ENCODE results near the gene FREM1.

The FREM1 gene

DNA sequence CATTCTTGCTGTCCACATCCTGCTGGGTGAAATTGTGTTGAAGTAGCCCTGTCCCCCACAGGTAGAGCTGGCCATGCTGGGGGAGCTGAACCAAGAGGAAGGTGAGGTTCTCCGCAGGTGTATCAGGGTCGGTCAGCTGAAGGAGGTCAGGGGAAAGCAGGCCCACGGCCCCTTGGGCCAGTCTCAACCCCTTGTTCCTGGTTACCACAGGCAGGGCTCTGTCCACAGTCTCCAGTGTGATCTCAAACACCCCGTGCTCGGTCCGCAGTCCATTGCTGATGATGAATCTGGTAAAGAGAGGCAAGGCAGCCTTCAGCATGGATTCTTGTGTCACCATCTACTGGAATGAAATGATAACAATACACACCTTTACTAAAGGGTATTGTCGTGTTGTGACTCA, 134.3 kb downstream of the FREM1 start:
- DNase-seq (ENCODE audit: extremely low spot score) = no peak
- ChIA-PET POLR2A (no interaction called here), CTCF (no interaction called here)
- no peak for TF ChIP-seq CTCF (IDR thresholded peaks at IDR 0.05; ENCODE audit: control extremely low read depth, extremely low read depth, low read depth, missing control alignments)

DNA sequence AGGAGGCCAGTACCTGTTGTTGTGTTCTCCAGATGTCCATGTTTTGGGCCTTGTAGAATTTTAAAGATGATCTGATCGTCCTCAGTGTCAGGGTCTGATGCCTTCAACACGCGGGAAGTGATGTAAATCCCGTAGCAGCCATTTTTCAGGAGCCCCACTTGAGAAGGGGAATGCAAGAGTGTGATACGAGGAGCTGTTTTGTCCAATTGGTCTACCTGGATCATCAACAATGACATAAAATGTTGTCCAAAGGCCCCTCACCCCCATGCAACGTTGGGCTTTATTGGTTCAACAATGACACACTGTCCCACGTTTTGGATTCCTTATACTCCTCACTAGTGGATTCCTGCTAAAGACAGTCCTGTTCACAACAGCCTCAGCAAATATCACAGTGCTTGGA, 139.6 kb downstream of the FREM1 start:
- no peak for TF ChIP-seq CTCF (IDR thresholded peaks at IDR 0.05; ENCODE audit: control extremely low read depth, extremely low read depth, low read depth, missing control alignments)
- DNase-seq (ENCODE audit: extremely low spot score) = no peak
- POLR2A ChIA-PET = no interaction called here
- CTCF ChIA-PET = interaction anchor here (1.2 to 4.2 kb wide), 6 partner anchors 49 to 365 kb away, joined by 3 to 65 read pairs (median 6); partner anchors contain the start of gene CER1

GRCh38 chr9:14769230-14769571, 141.0 kb downstream of the FREM1 start:
- DNase-seq (ENCODE audit: extremely low spot score) = no peak
- CTCF ChIA-PET = interaction anchor here (0.6 to 4.2 kb wide), 49 partner anchors 8 to 1341 kb away, joined by 3 to 65 read pairs (median 4); partner anchors contain the start of genes CER1 and ZDHHC21
- TF ChIP-seq CTCF (IDR thresholded peaks at IDR 0.05; ENCODE audit: control extremely low read depth, extremely low read depth, low read depth, missing control alignments) = peak; percentile 37
- POLR2A ChIA-PET = no interaction called here

DNA sequence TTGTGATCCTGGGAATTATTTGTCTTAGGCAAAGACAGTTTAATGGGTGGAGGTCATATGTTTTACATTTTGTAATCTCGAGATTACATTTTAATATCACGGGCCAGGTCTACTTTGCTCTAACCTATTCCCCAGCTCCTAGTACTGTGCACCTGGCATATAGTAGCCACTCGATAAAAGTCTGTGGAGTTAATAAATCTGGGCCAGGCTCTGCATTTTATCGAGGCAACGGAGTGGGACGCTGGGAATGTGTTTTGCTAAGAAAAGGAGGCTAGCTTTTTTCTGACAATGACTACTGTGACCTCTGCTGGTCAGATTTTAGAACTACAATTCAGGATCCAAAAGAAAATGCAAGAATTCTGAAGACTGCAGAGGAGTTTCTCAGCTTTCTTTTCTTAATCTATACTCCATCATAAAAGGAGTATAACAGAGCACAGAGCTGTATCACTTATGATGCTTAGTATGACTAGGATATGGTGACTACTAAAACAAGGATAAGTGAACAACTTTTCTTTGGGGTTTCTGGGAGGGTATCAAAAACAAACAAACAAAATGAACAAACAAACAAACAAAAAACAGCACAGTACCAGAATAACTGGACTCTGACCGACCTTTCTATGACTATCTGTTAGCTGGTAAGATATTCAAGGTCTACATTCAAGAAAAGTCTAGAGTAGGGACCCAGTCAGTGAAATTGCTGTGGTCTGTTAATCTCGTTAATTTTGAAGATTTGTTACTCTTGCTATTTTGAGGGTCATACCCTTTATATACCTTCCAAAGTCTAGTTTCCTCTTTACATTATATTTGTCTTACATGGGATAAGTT, 141.6 kb downstream of the FREM1 start:
- ChIA-PET CTCF (interaction anchor here (0.7 to 4.2 kb wide), 45 partner anchors 8 to 1341 kb away, joined by 3 to 65 read pairs (median 5); partner anchors contain the start of genes CER1 and ZDHHC21), POLR2A (no interaction called here)
- peak; percentile 57 for TF ChIP-seq CTCF (IDR thresholded peaks at IDR 0.05; ENCODE audit: control extremely low read depth, extremely low read depth, low read depth, missing control alignments)
- peak; percentile 21 for DNase-seq (ENCODE audit: extremely low spot score)

DNA sequence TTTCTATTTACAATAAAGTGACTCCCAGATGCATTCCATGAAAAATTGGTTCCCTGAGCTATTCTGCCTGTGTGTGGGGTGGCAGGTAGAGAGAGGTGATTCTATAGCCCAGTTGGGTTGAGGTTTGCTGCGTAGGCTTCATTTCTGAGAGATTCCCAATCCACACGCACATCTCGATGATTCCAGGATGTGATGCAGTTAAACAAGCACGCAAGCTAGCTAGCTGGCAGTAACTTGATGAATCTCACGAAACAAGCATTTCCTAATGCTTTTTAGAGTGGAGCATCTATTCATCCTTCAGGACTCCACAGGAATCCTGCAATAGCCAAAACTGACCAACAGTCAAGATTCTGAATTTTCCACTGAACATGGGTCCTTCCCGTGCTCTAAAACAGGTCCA, 143.9 kb downstream of the FREM1 start:
- POLR2A ChIA-PET = no interaction called here

GRCh38 chr9:14761584-14761983, 148.6 kb downstream of the FREM1 start:
- CTCF ChIA-PET = interaction anchor here (0.9 to 1.3 kb wide), 2 partner anchors 45 to 1334 kb away, joined by 3 to 5 read pairs; no protein-coding TSS in a partner anchor
- no peak for TF ChIP-seq CTCF (IDR thresholded peaks at IDR 0.05; ENCODE audit: control extremely low read depth, extremely low read depth, low read depth, missing control alignments)
- DNase-seq (ENCODE audit: extremely low spot score) = no peak
- POLR2A ChIA-PET = no interaction called here

More for the DNA sequence above, 143.9 kb downstream of the FREM1 start:
- TF ChIP-seq CTCF (IDR thresholded peaks at IDR 0.05; ENCODE audit: control extremely low read depth, extremely low read depth, low read depth, missing control alignments) = no peak
- DNase-seq (ENCODE audit: extremely low spot score) = no peak
- CTCF ChIA-PET = interaction anchor here (0.9 to 2.9 kb wide), 11 partner anchors 11 to 337 kb away, joined by 3 to 19 read pairs (median 5); no protein-coding TSS in a partner anchor
